ENCODE measurements around the gene ZNF408.

The ZNF408 gene

GRCh38 chr11:46727952-46728658 lies 27.3 kb downstream of the ZNF408 start:
- no peak for DNase-seq (ENCODE audit: low read depth)

- no peak for DNase-seq (ENCODE audit: low read depth)
Measured at GRCh38 chr11:46728659-46729040, 27.8 kb downstream of the ZNF408 start.

- DNase-seq (ENCODE audit: low read depth): no peak
Measured at GRCh38 chr11:46729110-46730027, 28.5 kb downstream of the ZNF408 start.

GRCh38 chr11:46731545-46731944 lies 30.7 kb downstream of the ZNF408 start:
- DNase-seq (ENCODE audit: low read depth): no peak

GRCh38 chr11:46733234-46733633 lies 32.4 kb downstream of the ZNF408 start:
- DNase-seq (ENCODE audit: low read depth): no peak

GRCh38 chr11:46736146-46736545 lies 35.3 kb downstream of the ZNF408 start:
- DNase-seq (ENCODE audit: low read depth): no peak

GRCh38 chr11:46736615-46737014 lies 35.8 kb downstream of the ZNF408 start:
- no peak for DNase-seq (ENCODE audit: low read depth)

GRCh38 chr11:46737699-46738098 lies 36.9 kb downstream of the ZNF408 start:
- no peak for DNase-seq (ENCODE audit: low read depth)

GRCh38 chr11:46738887-46739286 lies 38.1 kb downstream of the ZNF408 start:
- no peak for DNase-seq (ENCODE audit: low read depth)

- no peak for DNase-seq (ENCODE audit: low read depth)
Measured at GRCh38 chr11:46741600-46742484, 41.0 kb downstream of the ZNF408 start.

- DNase-seq (ENCODE audit: low read depth): no peak
Measured at GRCh38 chr11:46743043-46743442, 42.2 kb downstream of the ZNF408 start.

- DNase-seq (ENCODE audit: low read depth): peak; percentile 66
Measured at GRCh38 chr11:46743693-46744339, 43.0 kb downstream of the ZNF408 start.

- DNase-seq (ENCODE audit: low read depth): no peak
Measured at GRCh38 chr11:46745328-46745727, 44.5 kb downstream of the ZNF408 start.

GRCh38 chr11:46745995-46746394 lies 45.2 kb downstream of the ZNF408 start:
- no peak for DNase-seq (ENCODE audit: low read depth)

GRCh38 chr11:46747150-46747549 lies 46.3 kb downstream of the ZNF408 start:
- no peak for DNase-seq (ENCODE audit: low read depth)

Data from amniotic epithelial cell (primary cell).